Fibroblast of the aortic adventitia (primary cell): ENCODE data around the gene ZNF74. TPM values are rescaled to one million over a fixed set of nuclear protein-coding genes. Genes with fewer than 3 reads are reported as not detected.
A peak's percentile ranks its signal among the peaks of the same experiment; 100 is the strongest.
"Not testable (repeated sequence)": the region's sequence is repeated elsewhere in the genome, so short reads cannot be mapped to it uniquely, and the experiment has no call there.

ENCODE experiments used
- DNase-seq: peaks from one replicate; pipeline ENCODE4 v3.0.0-alpha.2; 2010; ENCODE audit warnings: low read depth
- H3K4me3 ChIP-seq: 2 replicates; pipeline ENCODE4 v1.5.1; 2011; ENCODE audit warnings: low read depth, mild to moderate bottlenecking, control low read depth, low read length, moderate library complexity
- CTCF ChIP-seq: IDR thresholded peaks from 2 replicates; pipeline ENCODE4 v1.5.1; 2011; ENCODE audit warnings: mild to moderate bottlenecking, low read length, control low read depth, inconsistent platforms; ENCODE audit not compliant: insufficient read depth
- total RNA-seq: library from RNA; depleted of rRNA; stranded (reverse); fragments of >200 nt; gene quantifications from 2 replicates; pipeline ENCODE4 v1.2.3, GENCODE V29; 2012; ENCODE audit warnings: low replicate concordance

The ZNF74 gene
- total RNA-seq, 1 donor = 5.8 TPM

DNA sequence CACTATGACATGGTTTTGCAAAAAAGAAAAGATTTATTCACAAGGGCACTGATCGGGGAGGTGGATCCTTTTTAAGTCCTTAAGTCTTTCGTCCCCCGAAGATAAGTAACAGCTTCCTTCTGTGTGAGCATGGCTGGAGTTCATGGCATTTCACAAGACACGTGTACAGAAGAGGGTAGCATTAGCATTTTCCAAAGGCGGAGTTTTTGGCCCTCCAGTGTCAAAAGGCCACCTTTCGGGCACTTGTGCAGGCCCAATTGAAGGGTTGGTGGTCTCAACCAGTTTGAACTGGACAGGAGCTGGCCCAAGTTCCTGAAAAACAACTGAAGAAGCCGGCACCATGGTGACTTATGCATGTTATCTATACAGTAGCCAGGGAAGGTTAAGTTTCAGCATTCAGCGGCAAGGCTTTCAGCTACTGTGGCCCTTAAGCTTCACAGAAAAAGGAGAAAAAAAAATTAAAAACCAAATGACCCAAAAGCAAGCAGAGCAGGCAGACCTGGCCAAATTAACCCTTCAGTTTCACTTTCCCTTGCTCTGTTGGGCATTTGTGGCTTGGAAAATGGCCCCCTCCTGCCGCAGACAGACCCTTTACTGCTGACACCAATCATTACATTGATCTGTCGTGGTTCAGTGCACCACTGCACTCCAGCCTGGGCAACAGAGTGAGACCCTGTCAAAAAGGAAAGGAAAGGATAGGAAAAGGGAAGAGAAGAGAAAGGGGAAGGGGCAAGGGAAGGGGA lies 18.7 kb downstream of the ZNF74 start:
- no peak for TF ChIP-seq CTCF
- H3K4me3 ChIP-seq = no peak overlapping the region
- DNase-seq = no peak

DNA sequence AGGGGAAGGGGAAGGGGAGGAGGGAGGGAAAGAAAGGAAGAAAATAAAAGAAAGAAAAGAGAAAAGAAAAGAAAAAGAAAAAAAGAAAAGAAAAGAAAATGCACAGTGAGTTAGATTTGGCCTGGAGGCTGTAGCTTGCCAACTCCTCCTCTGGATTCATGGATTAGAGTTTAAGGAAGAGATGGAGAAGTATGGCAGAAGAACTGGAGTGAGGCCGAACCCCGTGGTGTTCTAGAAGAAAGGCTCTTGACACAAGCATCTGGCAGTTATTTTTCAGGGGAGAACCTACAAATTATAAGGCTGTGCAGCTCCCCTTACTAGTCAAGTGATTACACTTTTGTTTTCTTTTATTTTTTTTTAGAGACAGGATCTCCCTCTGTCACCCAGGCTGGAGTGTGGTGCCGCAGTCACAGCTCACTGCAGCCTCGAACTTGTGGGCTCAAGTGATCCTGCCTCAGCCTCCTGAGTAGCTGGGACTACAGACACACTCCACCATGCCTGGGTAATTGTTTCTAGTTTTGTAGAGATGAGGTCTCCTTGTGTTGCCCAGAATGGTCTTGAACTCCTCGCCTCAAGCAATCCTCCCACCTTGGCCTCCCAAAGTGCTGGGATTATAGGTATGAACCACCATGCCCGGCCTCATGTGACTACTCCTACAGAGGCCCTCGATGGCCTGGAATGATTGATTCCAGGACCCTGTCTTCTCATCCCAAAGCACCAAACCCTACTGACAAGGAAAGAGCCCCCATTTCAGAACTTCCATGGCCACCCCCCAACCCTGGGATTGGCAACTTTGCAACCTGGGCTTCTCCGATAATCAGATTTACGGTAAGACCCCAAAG lies 19.5 kb downstream of the ZNF74 start:
- TF ChIP-seq CTCF = no peak
- DNase-seq = no peak
- H3K4me3 ChIP-seq = no peak overlapping the region

DNA sequence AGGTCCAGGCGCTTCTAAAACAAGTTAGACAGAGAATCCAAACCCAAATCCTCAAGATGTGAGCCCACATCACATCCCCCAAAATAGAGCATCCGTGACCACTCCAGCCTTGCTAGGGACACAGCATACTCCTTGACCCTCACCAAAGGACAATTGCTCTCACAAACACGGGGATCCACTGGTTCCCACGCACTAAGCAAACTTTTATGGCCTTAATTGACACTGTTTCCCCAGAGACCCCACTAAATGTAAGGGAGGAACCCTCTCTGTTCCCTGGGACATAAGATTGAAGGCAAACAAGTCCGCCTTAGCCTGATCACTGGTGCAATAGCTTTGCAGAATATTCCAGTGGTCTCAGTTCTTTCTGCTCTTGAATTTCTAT lies 20.1 kb downstream of the ZNF74 start:
- no peak for TF ChIP-seq CTCF
- DNase-seq = no peak
- no peak overlapping the region for H3K4me3 ChIP-seq

DNA sequence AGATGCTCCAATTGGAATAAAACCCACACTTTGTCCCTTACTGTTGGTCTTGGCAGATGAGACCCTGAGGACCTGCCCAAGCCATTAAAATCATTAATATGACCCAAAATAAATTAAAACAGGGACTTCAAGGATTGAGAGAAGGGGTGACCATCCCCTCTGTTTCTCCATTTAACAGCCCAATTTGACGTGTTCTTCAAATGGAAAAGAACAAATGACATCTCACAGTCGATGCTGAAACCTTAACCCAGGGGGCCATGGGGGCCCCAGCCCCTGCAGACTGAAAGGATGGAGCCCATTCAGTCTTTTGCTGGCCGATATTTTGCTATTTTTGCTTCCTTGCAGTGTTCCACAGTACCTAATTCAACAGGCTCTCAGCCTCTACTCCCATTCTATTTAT lies 20.5 kb downstream of the ZNF74 start:
- TF ChIP-seq CTCF = no peak
- H3K4me3 ChIP-seq = no peak overlapping the region
- DNase-seq = no peak

- H3K4me3 ChIP-seq = not testable (repeated sequence)
Observed at GRCh38 chr22:20415241-20415640, 21.3 kb downstream of the ZNF74 start.

DNA sequence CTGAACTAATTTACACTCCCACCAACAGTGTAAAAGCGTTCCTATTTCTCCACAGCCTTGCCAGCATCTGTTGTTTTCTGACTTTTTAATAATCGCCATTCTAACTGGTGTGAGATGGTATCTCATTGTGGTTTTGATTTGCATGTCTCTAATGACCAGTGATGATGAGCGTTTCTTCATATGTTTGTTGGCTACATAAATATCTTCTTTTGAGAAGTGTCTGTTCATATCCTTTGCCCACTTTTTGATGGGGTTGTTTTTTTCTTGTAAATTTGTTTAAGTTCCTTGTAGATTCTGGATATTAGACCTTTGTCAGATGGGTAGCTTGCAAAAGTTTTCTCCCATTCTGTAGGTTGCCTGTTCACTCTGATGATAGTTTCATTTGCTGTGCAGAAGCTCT lies 21.7 kb downstream of the ZNF74 start:
- not testable (repeated sequence) for H3K4me3 ChIP-seq, DNase-seq

More at GRCh38 chr22:20415241-20415640, 21.3 kb downstream of the ZNF74 start:
- DNase-seq = not testable (repeated sequence)

- DNase-seq = peak; percentile 87
- TF ChIP-seq CTCF = peak; percentile 84
- H3K4me3 ChIP-seq = peak overlapping the region; percentile 64
Observed at GRCh38 chr22:20418211-20418788, 24.3 kb downstream of the ZNF74 start.

DNA sequence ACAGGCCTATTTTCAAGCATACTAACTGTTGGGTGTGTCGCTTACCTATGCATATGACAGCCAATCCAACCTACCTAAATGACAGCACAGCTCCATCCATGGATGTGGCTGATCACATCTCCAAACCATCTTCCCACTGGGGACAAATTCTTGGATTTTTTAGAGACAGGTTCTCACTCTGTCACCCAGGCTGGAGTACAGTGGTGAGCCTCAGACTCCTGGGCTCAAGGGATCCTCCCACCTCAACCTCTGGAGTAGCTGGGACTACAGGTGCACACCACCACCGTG lies 25.7 kb downstream of the ZNF74 start:
- no peak overlapping the region for H3K4me3 ChIP-seq
- no peak for DNase-seq
- no peak for TF ChIP-seq CTCF
